ENCODE results near the gene TNFRSF9. TPM values are rescaled to one million over a fixed set of nuclear protein-coding genes. Genes with fewer than 3 reads are reported as not detected.
A peak's percentile ranks its signal among the peaks of the same experiment; 100 is the strongest.

TNFRSF9 gene
- total and polyA plus RNA-seq, 9 of the 15 experiments (the other 6 are each of a cell fraction or from before 2014, with no cell fraction given), result 0.04 to 0.29 (median 0.08) TPM; not detected in 1

DNA sequence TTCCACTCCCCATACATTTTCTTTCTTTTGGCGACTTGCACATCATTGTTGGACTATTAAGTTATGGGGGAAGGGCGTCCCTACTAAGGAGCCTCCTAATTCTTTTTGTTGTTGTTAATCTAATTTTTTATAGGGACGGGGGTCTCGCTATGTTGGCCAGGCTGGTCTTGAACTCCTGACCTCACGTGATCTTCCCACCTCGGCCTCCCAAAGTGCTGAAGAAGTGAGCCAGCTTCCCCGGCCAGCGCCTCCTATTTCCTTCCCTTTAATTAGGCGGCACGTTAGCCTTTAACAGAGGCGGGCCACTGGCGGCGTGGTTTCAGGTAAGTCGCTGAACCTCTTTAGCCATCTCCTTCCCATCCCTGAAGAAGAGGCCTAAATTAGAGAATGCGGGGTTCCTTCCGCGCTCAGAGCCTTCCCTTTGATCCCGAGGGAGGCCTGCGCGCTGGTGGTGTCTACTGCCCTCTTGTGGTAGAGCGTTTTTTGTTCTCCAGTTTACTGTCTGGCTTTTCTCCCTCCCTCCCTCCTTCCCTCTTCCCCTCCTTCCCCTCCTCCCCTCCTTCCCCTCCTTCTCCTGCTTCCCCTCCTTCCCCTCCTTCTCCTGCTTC lies 38.1 kb downstream of the TNFRSF9 start:
- no TSS peak for BruUV-seq (replicated peaks)
- H3K4me3 ChIP-seq, result no peak overlapping the region
- FAIRE-seq, result peak; percentile 94
- TF ChIP-seq SPI1 (IDR thresholded peaks at IDR 0.05; ENCODE audit: borderline replicate concordance, low read depth, low read length) (0 out of 2 replicates have a peak, but pooled peaks have one; percentile 24), ELF1 (tag; IDR thresholded peaks at IDR 0.05) (no peak), SP2 (IDR thresholded peaks at IDR 0.05; ENCODE audit: extremely low read depth, low read depth, low read length, poor library complexity, severe bottlenecking) (no peak), HDAC6 (IDR thresholded peaks at IDR 0.05; ENCODE audit: low read depth, low read length) (no peak), ILF3 (IDR thresholded peaks at IDR 0.05; ENCODE audit: borderline replicate concordance) (no peak), ZKSCAN1 (IDR thresholded peaks at IDR 0.05; ENCODE audit: low read depth, low read length) (no peak), HEY1 (CRISPR knock-in tag; IDR thresholded peaks at IDR 0.05; ENCODE audit: borderline replicate concordance) (no peak), NR2C1 (IDR thresholded peaks at IDR 0.05) (no peak), NR2C1 (tag; IDR thresholded peaks at IDR 0.05) (0 out of 2 replicates have a peak, but pooled peaks have one; percentile 22), FOXP1 (CRISPR knock-in tag; IDR thresholded peaks at IDR 0.05) (no peak), TEAD1 (CRISPR knock-in tag; IDR thresholded peaks at IDR 0.05) (0 out of 4 replicates have a peak, but pooled peaks of 1 of the 2 experiments have one; percentile 20), XRCC5 (IDR thresholded peaks at IDR 0.05; ENCODE audit: low read depth, low read length) (peak; percentile 67; the same call in 1 of the 2 replicates), RHOXF2B (CRISPR knock-in tag; conservative IDR thresholded peaks at IDR 0.05) (no peak), POLR2AphosphoS5 (IDR thresholded peaks at IDR 0.05; ENCODE audit: control insufficient read depth, insufficient read depth, low read depth, low read length) (no peak), SAP30 (IDR thresholded peaks at IDR 0.05; ENCODE audit: borderline replicate concordance, insufficient read depth, low read depth, low read length, poor library complexity, severe bottlenecking) (no peak)
- TF ChIP-seq, protein P1, sequence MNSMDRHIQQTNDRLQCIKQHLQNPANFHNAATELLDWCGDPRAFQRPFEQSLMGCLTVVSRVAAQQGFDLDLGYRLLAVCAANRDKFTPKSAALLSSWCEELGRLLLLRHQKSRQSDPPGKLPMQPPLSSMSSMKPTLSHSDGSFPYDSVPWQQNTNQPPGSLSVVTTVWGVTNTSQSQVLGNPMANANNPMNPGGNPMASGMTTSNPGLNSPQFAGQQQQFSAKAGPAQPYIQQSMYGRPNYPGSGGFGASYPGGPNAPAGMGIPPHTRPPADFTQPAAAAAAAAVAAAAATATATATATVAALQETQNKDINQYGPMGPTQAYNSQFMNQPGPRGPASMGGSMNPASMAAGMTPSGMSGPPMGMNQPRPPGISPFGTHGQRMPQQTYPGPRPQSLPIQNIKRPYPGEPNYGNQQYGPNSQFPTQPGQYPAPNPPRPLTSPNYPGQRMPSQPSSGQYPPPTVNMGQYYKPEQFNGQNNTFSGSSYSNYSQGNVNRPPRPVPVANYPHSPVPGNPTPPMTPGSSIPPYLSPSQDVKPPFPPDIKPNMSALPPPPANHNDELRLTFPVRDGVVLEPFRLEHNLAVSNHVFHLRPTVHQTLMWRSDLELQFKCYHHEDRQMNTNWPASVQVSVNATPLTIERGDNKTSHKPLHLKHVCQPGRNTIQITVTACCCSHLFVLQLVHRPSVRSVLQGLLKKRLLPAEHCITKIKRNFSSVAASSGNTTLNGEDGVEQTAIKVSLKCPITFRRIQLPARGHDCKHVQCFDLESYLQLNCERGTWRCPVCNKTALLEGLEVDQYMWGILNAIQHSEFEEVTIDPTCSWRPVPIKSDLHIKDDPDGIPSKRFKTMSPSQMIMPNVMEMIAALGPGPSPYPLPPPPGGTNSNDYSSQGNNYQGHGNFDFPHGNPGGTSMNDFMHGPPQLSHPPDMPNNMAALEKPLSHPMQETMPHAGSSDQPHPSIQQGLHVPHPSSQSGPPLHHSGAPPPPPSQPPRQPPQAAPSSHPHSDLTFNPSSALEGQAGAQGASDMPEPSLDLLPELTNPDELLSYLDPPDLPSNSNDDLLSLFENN (IDR thresholded peaks at IDR 0.05; ENCODE audit: low read depth in 2 of 2, low read length in 2 of 2), result no peak
- TF ChIP-seq, protein P2, sequence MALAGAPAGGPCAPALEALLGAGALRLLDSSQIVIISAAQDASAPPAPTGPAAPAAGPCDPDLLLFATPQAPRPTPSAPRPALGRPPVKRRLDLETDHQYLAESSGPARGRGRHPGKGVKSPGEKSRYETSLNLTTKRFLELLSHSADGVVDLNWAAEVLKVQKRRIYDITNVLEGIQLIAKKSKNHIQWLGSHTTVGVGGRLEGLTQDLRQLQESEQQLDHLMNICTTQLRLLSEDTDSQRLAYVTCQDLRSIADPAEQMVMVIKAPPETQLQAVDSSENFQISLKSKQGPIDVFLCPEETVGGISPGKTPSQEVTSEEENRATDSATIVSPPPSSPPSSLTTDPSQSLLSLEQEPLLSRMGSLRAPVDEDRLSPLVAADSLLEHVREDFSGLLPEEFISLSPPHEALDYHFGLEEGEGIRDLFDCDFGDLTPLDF (CRISPR knock-in tag; IDR thresholded peaks at IDR 0.05), result no peak

More for the DNA sequence above, 38.1 kb downstream of the TNFRSF9 start:
- Histone ChIP-seq H3K9ac (ENCODE audit: insufficient read depth in 1 of 2, low read depth in 2 of 2, low read length in 2 of 2) (no peak overlapping the region), H3K9me3 (replicated peaks; ENCODE audit: control insufficient read depth, insufficient read depth, low read depth, low read length) (no peaks in the 10 kb centered on the region), H3K27me3 (ENCODE audit: control insufficient read depth in 2 of 2, insufficient read depth in 2 of 2, low read length in 2 of 2) (peaks cover 3 to 9% of the 10 kb centered on the region in 2 experiments; a peak in 4 of 5 replicates), H4K20me1 (replicated peaks; ENCODE audit: control insufficient read depth, insufficient read depth, low read length) (no peaks in the 10 kb centered on the region), H3K4me1 (replicated peaks in 1 of 2; ENCODE audit: control insufficient read depth in 2 of 2, insufficient read depth in 2 of 2, low read length in 2 of 2) (peaks cover 0 to 3% of the 10 kb centered on the region in 2 experiments; a peak in 3 of 5 replicates), H3K36me3 (ENCODE audit: control insufficient read depth, insufficient read depth, low read length) (no peaks in the 10 kb centered on the region), H2AFZ (ENCODE audit: low read depth, low read length) (peak overlapping the region; percentile 87), H3K9me1 (ENCODE audit: control insufficient read depth, insufficient read depth, low read length) (no peaks in the 10 kb centered on the region), H3K79me2 (ENCODE audit: control insufficient read depth, insufficient read depth, low read length) (no peaks in the 10 kb centered on the region), H3K27ac (ENCODE audit: extremely low read depth, low read depth, low read length) (no peak overlapping the region), H3K4me2 (ENCODE audit: insufficient read depth, low read length) (peak overlapping the region; percentile 64)
- 10% methylated on average over 21 of the region's 21 CpGs for WGBS (ENCODE audit: insufficient coverage, low coverage, missing lambda C conversion rate)
- in situ Hi-C loops (cut with MboI), result loop anchor here (5.0 kb wide), 2 partner anchors 90 to 220 kb away; no protein-coding TSS in a partner anchor
- intact Hi-C loops (cut with micrococcal nuclease), result loop anchor here (1.0 to 5.0 kb wide), 3 partner anchors 94 to 236 kb away; no protein-coding TSS in a partner anchor
- ATAC-seq, result peak; percentile 98
- ChIA-PET CTCF (ENCODE audit: low intra/inter-chr PET ratio) (interaction anchor here (0.6 to 3.7 kb wide), 4 partner anchors 31 to 383 kb away, joined by 3 to 43 read pairs (median 6); no protein-coding TSS in a partner anchor), POLR2A (interaction anchor here (0.5 to 1.2 kb wide), 2 partner anchors 11 to 421 kb away, joined by 3 read pairs; no protein-coding TSS in a partner anchor)
- peak; percentile 81 to 87 (median 85) for DNase-seq (ENCODE audit: extremely low read depth in 1 of 4, low spot score in 3 of 4)

Measured in K562 (cell line).